ENCODE data around the gene ITGAL. TPM values are rescaled to one million over a fixed set of nuclear protein-coding genes. Genes with fewer than 3 reads are reported as not detected.

The ITGAL gene
- total and polyA plus RNA-seq, 2 of the 13 experiments (the other 11 are each of a cell fraction or from before 2014, with no cell fraction given) = 0.86 to 1.2 TPM

DNA sequence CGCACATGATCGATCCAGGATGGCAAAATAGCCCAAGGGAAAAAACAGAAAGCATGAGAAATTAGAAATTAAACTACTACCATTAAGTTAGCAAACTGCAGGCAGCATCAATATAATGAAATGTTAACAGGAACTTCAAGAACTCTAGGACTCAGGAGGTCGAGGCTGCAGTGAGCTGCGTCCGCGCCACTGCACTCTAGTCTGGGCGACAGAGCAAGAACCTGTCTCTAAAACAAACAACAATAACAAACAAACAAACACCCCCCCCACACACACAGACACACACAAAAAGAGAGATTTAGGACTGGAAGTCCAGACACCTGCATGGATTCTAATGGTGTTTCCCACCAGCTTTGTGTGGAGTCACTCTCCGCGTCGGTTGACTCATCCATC, 26.3 kb upstream of the ITGAL start (continued):
- TF ChIP-seq KLF16 (CRISPR knock-in tag; IDR thresholded peaks at IDR 0.05) = no peak
- TF ChIP-seq MZF1 (CRISPR knock-in tag; IDR thresholded peaks at IDR 0.05; ENCODE audit: borderline replicate concordance) = no peak
- 0 out of 2 replicates have a peak, but pooled peaks have one; percentile 1 for TF ChIP-seq ELF3 (CRISPR knock-in tag; IDR thresholded peaks at IDR 0.05)
- TF ChIP-seq NR2F2 (IDR thresholded peaks at IDR 0.05; ENCODE audit: borderline replicate concordance, low read depth) = no peak
- no peak for TF ChIP-seq FOSL2 (CRISPR knock-in tag; IDR thresholded peaks at IDR 0.05)
- no peak for TF ChIP-seq CEBPZ (IDR thresholded peaks at IDR 0.05; ENCODE audit: low read length)
- 0 out of 2 replicates have a peak, but pooled peaks have one; percentile 65 for TF ChIP-seq ZSCAN30 (CRISPR knock-in tag; IDR thresholded peaks at IDR 0.05)
- no peak for TF ChIP-seq ZMYM4 (CRISPR knock-in tag; IDR thresholded peaks at IDR 0.05)
- TF ChIP-seq ZSCAN9 (CRISPR knock-in tag; IDR thresholded peaks at IDR 0.05; ENCODE audit: borderline replicate concordance) = 0 out of 2 replicates have a peak, but pooled peaks have one; percentile 10
- TF ChIP-seq EEA1 (CRISPR knock-in tag; IDR thresholded peaks at IDR 0.05; ENCODE audit: borderline replicate concordance) = no peak
- TF ChIP-seq IKZF4 (CRISPR knock-in tag; IDR thresholded peaks at IDR 0.05; ENCODE audit: borderline replicate concordance, low read depth, not compliant biosample characterization) = peak; percentile 21
- TF ChIP-seq, protein P1, sequence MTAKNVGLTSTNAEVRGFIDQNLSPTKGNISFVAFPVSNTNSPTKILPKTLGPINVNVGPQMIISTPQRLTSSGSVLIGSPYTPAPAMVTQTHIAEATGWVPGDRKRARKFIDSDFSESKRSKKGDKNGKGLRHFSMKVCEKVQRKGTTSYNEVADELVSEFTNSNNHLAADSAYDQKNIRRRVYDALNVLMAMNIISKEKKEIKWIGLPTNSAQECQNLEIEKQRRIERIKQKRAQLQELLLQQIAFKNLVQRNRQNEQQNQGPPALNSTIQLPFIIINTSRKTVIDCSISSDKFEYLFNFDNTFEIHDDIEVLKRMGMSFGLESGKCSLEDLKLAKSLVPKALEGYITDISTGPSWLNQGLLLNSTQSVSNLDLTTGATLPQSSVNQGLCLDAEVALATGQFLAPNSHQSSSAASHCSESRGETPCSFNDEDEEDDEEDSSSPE (CRISPR knock-in tag; IDR thresholded peaks at IDR 0.05) = no peak
